Measurements from ENCODE around the gene ZNF827. TPM values are rescaled to one million over a fixed set of nuclear protein-coding genes. Genes with fewer than 3 reads are reported as not detected.

Gene ZNF827
- 1.8 and 4.6 TPM in 2 replicates for total RNA-seq (2014; rRNA removed; shearing (Covaris generic); ENCODE audit: low replicate concordance)

- in situ Hi-C loops (cut with HindIII; ENCODE audit: low pct_unique_long_range_greater_than_20kb, low sequenced_read_pairs), result no loop called here
- peak; percentile 86 for DNase-seq (ENCODE audit: low read depth)
Measured at GRCh38 chr4:145938618-145939440, at the start of gene ZNF827. Gene ZNF827, minus strand, starts transcription at chr4:145938823. Its CDS starts 416 bp downstream, at chr4:145938407.

DNA sequence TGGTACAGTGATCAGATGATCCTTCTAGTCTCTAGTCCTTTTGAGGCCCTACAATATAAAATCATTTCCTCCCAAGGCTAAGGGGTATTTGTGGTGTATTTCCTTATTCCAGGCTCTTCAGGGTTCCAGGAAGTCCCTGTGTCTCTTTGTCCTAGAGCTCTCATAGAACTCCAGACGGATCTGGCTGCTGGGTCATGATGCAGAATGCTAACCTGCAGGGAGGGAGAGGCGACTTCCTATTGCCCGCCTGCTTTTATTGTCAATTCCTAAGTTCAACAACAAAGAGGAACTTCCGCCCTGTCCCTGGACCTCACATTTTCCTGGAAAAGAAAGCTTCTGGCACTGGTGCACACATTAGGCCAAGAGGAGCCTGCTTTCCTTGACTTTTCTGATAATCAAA lies 45.9 kb upstream of the ZNF827 start:
- DNase-seq (ENCODE audit: low read depth), result no peak
- in situ Hi-C loops (cut with HindIII; ENCODE audit: low pct_unique_long_range_greater_than_20kb, low sequenced_read_pairs), result no loop called here

- in situ Hi-C loops (cut with HindIII; ENCODE audit: low pct_unique_long_range_greater_than_20kb, low sequenced_read_pairs), result no loop called here
- no peak for DNase-seq (ENCODE audit: low read depth)
Measured at GRCh38 chr4:145982791-145983190, 44.2 kb upstream of the ZNF827 start.

GRCh38 chr4:145979160-145979559 lies 40.5 kb upstream of the ZNF827 start:
- DNase-seq (ENCODE audit: low read depth), result no peak
- in situ Hi-C loops (cut with HindIII; ENCODE audit: low pct_unique_long_range_greater_than_20kb, low sequenced_read_pairs), result no loop called here

DNA sequence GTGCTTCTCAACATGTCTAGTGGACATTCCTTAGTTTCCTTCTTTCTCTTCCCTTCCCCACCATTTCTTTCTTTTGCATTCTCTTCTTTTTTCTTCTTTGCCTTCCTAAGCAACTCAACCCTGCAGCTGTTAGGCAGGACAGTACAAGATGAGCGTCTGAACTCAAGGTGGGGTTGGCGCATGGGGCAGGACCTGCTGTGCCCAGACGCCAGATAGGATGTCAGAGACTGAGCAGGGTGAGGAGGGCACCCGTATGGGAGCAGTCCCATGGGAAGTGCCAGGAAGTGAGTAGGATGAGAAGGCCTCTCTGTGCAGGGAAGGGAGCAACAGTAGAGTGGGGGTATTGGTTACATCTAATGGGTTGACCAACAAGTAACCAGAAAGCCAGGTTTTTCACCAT lies 38.1 kb upstream of the ZNF827 start:
- DNase-seq (ENCODE audit: low read depth), result no peak
- in situ Hi-C loops (cut with HindIII; ENCODE audit: low pct_unique_long_range_greater_than_20kb, low sequenced_read_pairs), result no loop called here

- in situ Hi-C loops (cut with HindIII; ENCODE audit: low pct_unique_long_range_greater_than_20kb, low sequenced_read_pairs), result no loop called here
Measured at GRCh38 chr4:145960012-145960411, 21.4 kb upstream of the ZNF827 start.

DNA sequence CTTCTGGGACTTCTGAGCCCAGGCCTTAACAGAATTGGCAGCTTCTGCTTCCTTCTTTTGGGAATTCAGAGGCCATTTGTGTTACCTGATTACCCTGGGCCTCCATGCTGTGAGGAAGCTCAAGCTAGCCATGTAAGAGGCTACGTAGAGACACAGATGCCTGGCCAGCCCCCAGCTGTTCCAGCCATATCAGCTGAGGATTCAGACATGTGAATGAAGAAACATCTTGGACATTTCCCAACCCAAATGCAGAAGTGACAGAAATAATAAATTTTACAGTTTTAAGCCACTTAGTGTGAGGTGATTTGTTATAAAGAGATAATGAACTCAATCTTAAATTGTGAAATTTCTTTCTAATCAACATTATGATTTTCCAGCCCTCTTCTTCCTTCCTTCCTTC lies 18.7 kb upstream of the ZNF827 start:
- in situ Hi-C loops (cut with HindIII; ENCODE audit: low pct_unique_long_range_greater_than_20kb, low sequenced_read_pairs), result no loop called here
- no peak for DNase-seq (ENCODE audit: low read depth)

More at GRCh38 chr4:145960012-145960411, 21.4 kb upstream of the ZNF827 start:
- DNase-seq (ENCODE audit: low read depth), result no peak

- peak; percentile 35 for DNase-seq (ENCODE audit: low read depth)
Measured at GRCh38 chr4:145956288-145956890, 17.8 kb upstream of the ZNF827 start.

GRCh38 chr4:145954924-145955339 lies 16.3 kb upstream of the ZNF827 start:
- in situ Hi-C loops (cut with HindIII; ENCODE audit: low pct_unique_long_range_greater_than_20kb, low sequenced_read_pairs), result no loop called here
- DNase-seq (ENCODE audit: low read depth), result peak; percentile 66

More at GRCh38 chr4:145956288-145956890, 17.8 kb upstream of the ZNF827 start:
- in situ Hi-C loops (cut with HindIII; ENCODE audit: low pct_unique_long_range_greater_than_20kb, low sequenced_read_pairs), result no loop called here

DNA sequence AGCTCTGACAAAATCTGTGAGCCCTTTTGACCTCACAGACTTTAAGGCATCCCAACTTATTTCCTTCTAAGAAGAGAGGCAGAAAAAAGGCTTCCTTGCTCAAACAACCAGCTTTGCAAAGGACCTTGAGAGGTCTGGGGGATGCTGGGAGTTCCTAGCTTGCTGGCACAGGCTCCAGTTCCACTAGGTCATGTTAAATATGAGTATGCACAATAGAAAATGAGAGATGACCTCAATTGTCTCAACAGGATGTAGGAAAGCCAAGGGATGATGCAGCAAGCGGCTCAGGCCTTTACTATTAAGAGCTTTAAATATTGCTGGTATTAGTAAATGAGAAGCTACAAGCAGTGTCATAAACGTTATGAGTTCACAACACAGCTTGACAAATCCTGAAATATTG lies 13.3 kb upstream of the ZNF827 start:
- no peak for DNase-seq (ENCODE audit: low read depth)
- in situ Hi-C loops (cut with HindIII; ENCODE audit: low pct_unique_long_range_greater_than_20kb, low sequenced_read_pairs), result no loop called here

GRCh38 chr4:145945431-145946155 lies 7.0 kb upstream of the ZNF827 start:
- in situ Hi-C loops (cut with HindIII; ENCODE audit: low pct_unique_long_range_greater_than_20kb, low sequenced_read_pairs), result no loop called here
- DNase-seq (ENCODE audit: low read depth), result no peak

- in situ Hi-C loops (cut with HindIII; ENCODE audit: low pct_unique_long_range_greater_than_20kb, low sequenced_read_pairs), result no loop called here
- DNase-seq (ENCODE audit: low read depth), result no peak
Measured at GRCh38 chr4:145944886-145945285, 6.3 kb upstream of the ZNF827 start.

GRCh38 chr4:145939856-145940255 lies 1.2 kb upstream of the ZNF827 start:
- peak; percentile 35 for DNase-seq (ENCODE audit: low read depth)
- in situ Hi-C loops (cut with HindIII; ENCODE audit: low pct_unique_long_range_greater_than_20kb, low sequenced_read_pairs), result no loop called here

GRCh38 chr4:145939441-145939750 lies 773 bp upstream of the ZNF827 start:
- in situ Hi-C loops (cut with HindIII; ENCODE audit: low pct_unique_long_range_greater_than_20kb, low sequenced_read_pairs), result no loop called here
- no peak for DNase-seq (ENCODE audit: low read depth)

- DNase-seq (ENCODE audit: low read depth), result peak; percentile 51
- in situ Hi-C loops (cut with HindIII; ENCODE audit: low pct_unique_long_range_greater_than_20kb, low sequenced_read_pairs), result no loop called here
Measured at GRCh38 chr4:145937971-145938611, 532 bp downstream of the ZNF827 start.

DNA sequence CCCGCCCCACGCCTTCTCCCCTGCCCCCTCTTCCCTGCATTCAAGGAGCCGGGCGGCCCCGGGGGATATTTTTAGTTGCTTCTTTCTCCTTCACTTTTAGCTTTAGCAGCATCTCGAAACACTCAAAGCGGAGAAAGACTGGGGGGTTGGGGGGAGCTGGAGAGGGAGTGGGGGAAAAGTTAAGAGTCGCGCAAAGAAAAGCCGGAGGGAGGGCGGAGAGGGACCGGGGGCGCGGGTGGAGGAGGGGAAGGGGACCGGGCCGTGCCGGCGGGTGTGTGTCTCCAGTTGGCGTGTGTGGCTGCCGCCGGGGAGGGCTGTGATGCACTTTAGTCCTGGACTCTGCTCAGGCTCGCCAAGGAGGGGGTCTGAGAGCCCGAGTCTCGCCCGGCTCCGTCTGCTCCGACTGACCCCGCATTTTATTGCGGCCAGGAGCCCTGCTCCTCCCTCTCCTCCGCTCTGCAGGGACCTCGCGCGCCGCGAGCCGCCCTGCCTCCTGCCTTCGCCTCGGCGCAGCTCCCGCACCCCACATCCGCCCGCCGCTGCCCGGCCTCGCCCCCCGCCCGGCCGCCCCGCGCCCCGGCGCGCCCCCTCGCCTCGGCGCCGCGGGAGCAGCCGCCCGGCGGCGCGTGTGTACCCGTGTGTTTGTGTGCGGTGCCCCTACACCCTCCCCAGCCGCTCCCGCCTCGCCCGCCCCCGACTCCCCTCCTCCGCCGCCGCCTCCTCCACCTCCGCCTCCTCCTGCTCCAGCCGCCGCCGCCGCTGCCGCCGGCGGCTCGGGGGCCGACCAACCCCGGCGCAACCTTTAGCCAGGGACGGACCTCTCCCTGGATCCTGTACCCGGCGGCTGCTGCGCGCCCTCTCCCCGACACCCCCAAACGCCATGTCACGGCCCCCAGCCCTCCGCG lies 1.4 kb downstream of the ZNF827 start:
- peak; percentile 54 for DNase-seq (ENCODE audit: low read depth)
- in situ Hi-C loops (cut with HindIII; ENCODE audit: low pct_unique_long_range_greater_than_20kb, low sequenced_read_pairs), result no loop called here

DNA sequence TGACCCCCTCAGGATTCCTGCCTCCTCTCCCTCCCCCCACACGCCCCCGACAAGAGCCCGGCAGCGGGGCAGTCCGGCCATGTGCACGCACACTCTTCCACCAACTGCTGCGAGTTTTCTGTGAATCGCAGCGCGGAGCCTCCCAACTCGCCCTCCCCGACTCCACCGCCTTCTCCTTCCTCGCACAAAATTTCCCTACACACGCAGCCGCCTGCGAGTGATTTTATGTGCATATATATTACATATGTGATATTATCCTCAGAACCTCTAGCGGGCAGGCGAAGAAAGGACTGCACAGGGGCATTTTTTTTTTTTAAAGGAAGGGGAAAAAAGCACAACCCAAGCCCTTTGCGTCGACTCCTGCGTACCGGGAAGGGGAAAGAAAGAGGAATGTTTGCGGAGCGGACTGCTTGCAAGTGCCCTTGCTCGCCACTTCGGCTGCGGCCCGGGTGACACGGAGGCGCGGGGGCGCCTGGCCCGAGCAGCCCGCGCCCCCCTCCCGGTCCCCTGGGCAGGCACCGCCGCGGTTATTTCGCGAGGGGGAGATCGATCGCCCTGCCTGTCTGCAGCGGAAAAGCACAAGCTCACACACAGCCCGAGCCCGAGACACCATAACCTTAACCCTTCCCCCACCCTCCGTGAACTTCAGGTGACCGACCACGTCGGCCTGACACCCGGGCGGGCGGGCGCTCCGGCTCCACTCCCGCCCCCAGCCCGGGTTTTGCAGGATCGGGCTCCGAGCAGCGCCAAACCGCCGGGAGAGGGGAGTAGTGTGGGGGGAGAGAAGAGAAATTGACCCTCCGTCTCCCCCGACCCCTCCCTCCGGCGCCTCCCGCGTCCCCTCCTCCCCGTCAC lies 2.3 kb downstream of the ZNF827 start:
- peak; percentile 89 for DNase-seq (ENCODE audit: low read depth)
- in situ Hi-C loops (cut with HindIII; ENCODE audit: low pct_unique_long_range_greater_than_20kb, low sequenced_read_pairs), result no loop called here
